ENCODE data around the gene SDK1.
"Not testable (repeated sequence)": the region's sequence is repeated elsewhere in the genome, so short reads cannot be mapped to it uniquely, and the experiment has no call there.

SDK1 gene

DNA sequence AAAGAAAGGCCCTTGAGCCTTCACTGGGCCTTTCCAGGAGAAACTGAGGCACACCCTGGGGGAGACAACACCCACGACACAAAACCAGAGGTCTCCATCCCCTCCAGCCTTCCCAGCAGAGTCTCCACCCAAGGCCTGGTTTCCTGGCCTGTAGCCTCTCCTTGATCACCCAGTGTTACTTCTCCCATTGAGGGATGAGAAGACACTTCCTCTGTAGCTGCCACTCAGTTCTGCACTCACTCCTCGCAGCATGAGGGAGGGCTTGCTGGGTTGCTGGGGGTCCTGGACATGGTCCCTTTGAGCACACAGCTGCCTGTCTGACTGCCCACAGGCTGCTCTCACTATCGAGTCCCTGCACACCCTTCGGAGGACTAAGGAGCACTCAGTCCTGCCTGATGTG, 943.0 kb downstream of the SDK1 start:
- in situ Hi-C loops (cut with HindIII; ENCODE audit: low sequenced_read_pairs) = no loop called here

- in situ Hi-C loops (cut with HindIII; ENCODE audit: low sequenced_read_pairs) = no loop called here
These were observed 943.6 kb downstream of the SDK1 start for GRCh38 chr7:4244635-4245034.

DNA sequence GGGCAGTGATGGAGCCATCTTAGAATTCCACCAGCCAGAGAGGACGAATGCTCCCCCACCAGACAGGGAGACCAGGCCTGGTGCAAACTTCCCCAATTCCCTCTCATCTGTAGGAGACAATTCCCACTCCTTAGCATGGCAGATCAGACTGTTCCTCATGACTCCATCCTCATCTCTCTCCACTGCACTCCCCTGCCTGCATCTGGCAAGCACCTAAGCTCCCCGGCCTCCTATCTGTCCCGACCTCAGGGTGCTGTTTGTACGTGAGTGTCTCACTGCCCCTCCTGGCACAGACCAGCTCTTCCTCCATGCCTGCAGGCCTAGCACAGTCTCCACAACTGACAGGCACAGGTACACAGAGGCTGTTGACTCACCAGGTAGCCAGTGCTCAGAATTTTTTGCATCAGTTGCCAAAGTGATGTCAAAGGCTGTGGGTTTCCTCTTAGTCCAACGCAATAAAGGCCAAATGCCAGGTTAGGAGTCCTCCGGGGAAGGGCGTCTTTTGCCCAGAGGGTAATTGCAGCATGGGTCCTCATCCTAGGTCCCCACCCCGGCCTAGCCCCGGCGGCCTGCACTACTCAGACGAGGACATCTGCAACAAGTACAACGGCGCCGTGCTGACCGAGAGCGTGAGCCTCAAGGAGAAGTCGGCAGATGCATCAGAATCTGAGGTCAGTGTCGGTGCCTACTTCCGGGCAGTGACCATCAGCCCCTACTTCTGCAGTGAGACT, 944.2 kb downstream of the SDK1 start:
- in situ Hi-C loops (cut with HindIII; ENCODE audit: low sequenced_read_pairs) = no loop called here

GRCh38 chr7:4245866-4246470, 944.9 kb downstream of the SDK1 start:
- in situ Hi-C loops (cut with HindIII; ENCODE audit: low sequenced_read_pairs) = no loop called here

DNA sequence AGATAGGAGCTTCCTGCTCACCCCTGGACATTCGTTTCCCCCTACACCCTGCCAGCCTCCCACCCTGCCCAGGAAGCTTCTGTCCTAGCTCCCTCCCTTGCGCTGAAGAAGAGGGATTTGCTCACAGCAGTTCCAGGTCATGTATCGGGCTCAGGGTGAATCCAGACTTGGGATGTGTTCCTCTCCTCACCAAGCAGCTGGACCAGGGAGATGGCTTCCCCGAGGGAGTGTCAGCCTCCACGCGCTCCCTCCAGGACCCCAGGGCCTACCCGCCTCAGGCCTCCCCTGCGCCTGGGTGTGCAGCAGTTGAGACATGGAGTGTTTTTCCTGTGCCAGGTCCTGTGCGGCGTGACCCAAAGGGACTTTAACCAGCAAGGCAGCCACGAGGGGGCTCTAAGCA, 945.5 kb downstream of the SDK1 start:
- in situ Hi-C loops (cut with HindIII; ENCODE audit: low sequenced_read_pairs) = no loop called here

- in situ Hi-C loops (cut with HindIII; ENCODE audit: low sequenced_read_pairs) = no loop called here
These were observed 946.2 kb downstream of the SDK1 start for GRCh38 chr7:4247106-4247876.

- in situ Hi-C loops (cut with HindIII; ENCODE audit: low sequenced_read_pairs) = no loop called here
These were observed 947.2 kb downstream of the SDK1 start for GRCh38 chr7:4248295-4248694.

GRCh38 chr7:4249241-4249640, 948.2 kb downstream of the SDK1 start:
- in situ Hi-C loops (cut with HindIII; ENCODE audit: low sequenced_read_pairs) = no loop called here

- in situ Hi-C loops (cut with HindIII; ENCODE audit: low sequenced_read_pairs) = no loop called here
These were observed 954.3 kb downstream of the SDK1 start for GRCh38 chr7:4255336-4255735.

GRCh38 chr7:4256286-4256685, 955.2 kb downstream of the SDK1 start:
- in situ Hi-C loops (cut with HindIII; ENCODE audit: low sequenced_read_pairs) = no loop called here

- in situ Hi-C loops (cut with HindIII; ENCODE audit: low sequenced_read_pairs) = no loop called here
These were observed 956.4 kb downstream of the SDK1 start for GRCh38 chr7:4257146-4258111.

GRCh38 chr7:4260116-4260515, 959.1 kb downstream of the SDK1 start:
- in situ Hi-C loops (cut with HindIII; ENCODE audit: low sequenced_read_pairs) = not testable (repeated sequence)

- in situ Hi-C loops (cut with HindIII; ENCODE audit: low sequenced_read_pairs) = no loop called here
These were observed 960.0 kb downstream of the SDK1 start for GRCh38 chr7:4260867-4261600.

DNA sequence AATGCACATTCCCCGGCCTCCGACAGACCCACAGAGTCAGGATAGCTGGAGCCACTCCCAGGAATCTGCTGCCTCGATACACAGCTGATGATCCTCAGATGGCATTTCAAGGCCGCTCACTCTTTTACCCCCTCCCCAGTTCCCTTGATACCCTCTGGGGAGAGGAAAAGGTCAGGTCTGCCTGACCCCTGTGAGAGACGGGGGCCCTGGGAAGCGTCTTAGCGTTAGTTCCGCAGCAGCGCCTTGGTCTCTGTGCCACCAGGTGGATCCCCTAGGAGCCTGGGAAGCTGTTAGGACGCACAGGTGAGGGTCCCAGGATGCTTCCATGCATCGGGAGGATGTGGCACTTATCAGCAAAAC, 960.5 kb downstream of the SDK1 start:
- in situ Hi-C loops (cut with HindIII; ENCODE audit: low sequenced_read_pairs) = no loop called here

DNA sequence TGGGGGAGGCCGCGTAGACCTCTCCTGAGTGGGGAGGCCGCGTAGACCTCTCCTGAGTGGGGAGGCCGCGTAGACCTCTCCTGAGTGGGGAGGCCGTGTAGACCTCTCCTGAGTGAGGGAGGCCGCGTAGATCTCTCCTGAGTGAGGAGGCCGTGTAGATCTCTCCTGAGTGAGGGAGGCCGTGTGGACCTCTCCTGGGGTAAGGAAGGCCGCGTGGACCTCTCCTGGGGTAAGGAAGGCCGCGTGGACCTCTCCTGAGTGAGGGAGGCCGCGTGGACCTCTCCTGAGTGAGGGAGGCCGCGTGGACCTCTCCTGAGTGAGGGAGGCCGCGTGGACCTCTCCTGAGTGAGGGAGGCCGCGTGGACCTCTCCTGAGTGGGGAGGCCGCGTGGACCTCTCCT, 963.2 kb downstream of the SDK1 start:
- in situ Hi-C loops (cut with HindIII; ENCODE audit: low sequenced_read_pairs) = not testable (repeated sequence)

GRCh38 chr7:4265066-4265465, 964.0 kb downstream of the SDK1 start:
- in situ Hi-C loops (cut with HindIII; ENCODE audit: low sequenced_read_pairs) = no loop called here

- in situ Hi-C loops (cut with HindIII; ENCODE audit: low sequenced_read_pairs) = no loop called here
These were observed 964.6 kb downstream of the SDK1 start for GRCh38 chr7:4265676-4266075.

- in situ Hi-C loops (cut with HindIII; ENCODE audit: low sequenced_read_pairs) = no loop called here
These were observed 965.4 kb downstream of the SDK1 start for GRCh38 chr7:4266270-4267040.

DNA sequence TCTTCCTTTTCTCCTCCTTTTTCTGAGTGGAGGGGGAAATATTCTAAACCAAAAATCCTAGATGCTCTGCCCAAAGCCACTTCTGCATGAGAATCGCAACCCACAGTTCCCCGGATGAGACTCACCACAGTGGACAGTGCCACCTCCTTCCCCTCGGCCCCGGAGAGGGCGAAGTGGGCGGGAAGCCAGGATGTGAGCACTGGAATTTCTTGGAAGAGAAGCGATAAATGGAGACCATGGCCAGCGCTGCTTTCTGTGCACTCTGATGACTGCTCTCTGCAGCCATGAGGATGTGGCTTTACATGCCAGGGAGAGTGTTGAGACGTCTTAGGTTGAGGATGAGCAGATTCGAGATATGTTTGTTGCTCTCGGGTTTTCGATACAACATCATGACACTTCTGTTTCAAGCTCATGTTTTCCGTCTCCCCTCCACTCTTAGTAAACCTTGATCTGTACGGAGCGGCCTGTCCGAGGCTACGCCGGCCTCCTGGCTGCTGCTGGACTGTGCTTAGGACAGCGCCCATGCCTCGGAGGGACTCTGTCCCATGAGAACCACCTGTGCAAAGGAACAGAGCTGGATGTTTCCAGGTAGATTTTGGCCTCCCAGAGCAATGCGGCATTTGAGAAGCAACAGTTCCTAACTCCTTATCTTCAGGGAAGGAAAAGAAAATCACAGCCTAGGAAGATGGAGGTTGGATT, 966.4 kb downstream of the SDK1 start:
- in situ Hi-C loops (cut with HindIII; ENCODE audit: low sequenced_read_pairs) = no loop called here
